Caco-2 (cell line): ENCODE measurements around the gene ALOX12. TPM values are rescaled to one million over a fixed set of nuclear protein-coding genes. Genes with fewer than 3 reads are reported as not detected.
"Not testable (repeated sequence)": the region's sequence is repeated elsewhere in the genome, so short reads cannot be mapped to it uniquely, and the experiment has no call there.

ENCODE experiments used
- BruUV-seq: library from RNA; stranded (reverse); fragments of 400-500 nt; replicated peaks from 2 replicates; lab custom pipeline; 2021; lab: Mats Ljungman, UMichigan
- CTCF ChIA-PET: fragments of 300-600 bp; sonication (Branson Sonifier 250); formaldehyde crosslinking; loops from one replicate; lab custom pipeline; 2022; ENCODE audit warnings: antibody characterized with exemption; lab: Charles Lee
- POLR2A ChIA-PET: fragments of 300-600 bp; sonication (Branson Sonifier 250); formaldehyde crosslinking; loops from one replicate; lab custom pipeline; 2022; ENCODE audit warnings: antibody characterized with exemption; lab: Charles Lee
- DNase-seq, 2 experiments: peaks; one replicate each; pipeline versions ENCODE4 v3.0.0 to v3.0.0-alpha.2; 2020 to 2022
- H3K27me3 ChIP-seq: replicated peaks from 2 replicates; pipeline ENCODE4 v1.6.0; 2011; ENCODE audit warnings: low read length; ENCODE audit not compliant: control insufficient read depth, insufficient read depth
- H3K36me3 ChIP-seq: 2 replicates; pipeline ENCODE4 v1.5.1; 2011; ENCODE audit warnings: low read length; ENCODE audit not compliant: control insufficient read depth, insufficient read depth
- H3K4me1 ChIP-seq: fragments of 250-450 bp; sonication (Bioruptor Pico); 2 replicates; pipeline ENCODE4 v1.5.1; 2020; ENCODE audit warnings: mild to moderate bottlenecking
- H3K4me3 ChIP-seq: 2 replicates; pipeline ENCODE4 v1.5.1; 2011; ENCODE audit warnings: low read depth, mild to moderate bottlenecking, control low read depth, low read length
- H3K9me3 ChIP-seq: fragments of 250-450 bp; sonication (Bioruptor Pico); 2 replicates; pipeline ENCODE4 v1.5.1; 2020; ENCODE audit warnings: mild to moderate bottlenecking, moderate library complexity
- H3K27ac Mint-ChIP-seq: one replicate; pipeline ENCODE4 v1.8.0; 2022; ENCODE audit warnings: mixed read lengths; ENCODE audit not compliant: unreplicated experiment
- H3K27me3 Mint-ChIP-seq: one replicate; pipeline ENCODE4 v1.8.0; 2022; ENCODE audit warnings: mixed read lengths; ENCODE audit not compliant: insufficient read depth, unreplicated experiment
- H3K36me3 Mint-ChIP-seq: one replicate; pipeline ENCODE4 v1.8.0; 2022; ENCODE audit warnings: mild to moderate bottlenecking, mixed read lengths; ENCODE audit not compliant: insufficient read depth, unreplicated experiment
- H3K4me1 Mint-ChIP-seq: one replicate; pipeline ENCODE4 v1.8.0; 2022; ENCODE audit warnings: low read depth, mixed read lengths; ENCODE audit not compliant: unreplicated experiment
- H3K4me3 Mint-ChIP-seq: one replicate; pipeline ENCODE4 v1.8.0; 2022; ENCODE audit warnings: mild to moderate bottlenecking, moderate library complexity, mixed read lengths; ENCODE audit not compliant: unreplicated experiment
- H3K9me3 Mint-ChIP-seq: one replicate; pipeline ENCODE4 v1.8.0; 2022; ENCODE audit warnings: mixed read lengths; ENCODE audit not compliant: unreplicated experiment
- CTCF ChIP-seq, 2 experiments: fragments of 200-600 bp in 1 of 2; IDR thresholded peaks; 1 replicate in 1 of 2; 2 replicates in 1 of 2; pipeline versions ENCODE4 v1.5.1 to v1.8.0; 2011 to 2022; ENCODE audit warnings: antibody characterized with exemption in 1 of 2, control low read depth in 1 of 2, inconsistent platforms in 1 of 2, low read depth in 1 of 2, low read length in 1 of 2, mild to moderate bottlenecking in 1 of 2, moderate library complexity in 1 of 2; ENCODE audit not compliant: insufficient read depth in 1 of 2, severe bottlenecking in 1 of 2, unreplicated experiment in 1 of 2
- intact Hi-C: fragments of 100-400 bp; cut with micrococcal nuclease; formaldehyde crosslinking; loops from one replicate; pipeline ENCODE4 v1.10.0; 2022; ENCODE audit not compliant: unreplicated experiment
- total RNA-seq: library from RNA; stranded (reverse); gene quantifications from 2 replicates; pipeline ENCODE4 v1.2.3, GENCODE V29; 2022

Gene ALOX12
- total RNA-seq, 1 experiment from 2014 or later: not detected

DNA sequence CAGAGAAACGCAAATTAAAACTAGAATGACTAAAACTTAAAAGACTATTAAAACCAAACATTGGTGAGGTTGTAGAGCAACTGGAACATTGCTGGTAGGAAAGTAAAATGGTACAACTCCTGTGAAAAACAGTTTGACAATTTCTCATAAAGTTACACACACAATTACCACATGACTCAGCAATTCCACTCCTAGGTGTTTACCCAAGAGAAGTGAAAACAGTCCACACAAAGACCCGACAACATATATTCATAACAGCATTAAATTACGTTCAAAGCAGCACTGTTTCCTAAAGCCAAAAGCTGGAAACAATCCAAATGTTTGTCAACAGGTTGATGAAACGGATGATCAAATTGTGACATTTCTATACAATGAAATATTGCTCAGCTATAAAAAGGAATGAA lies 26.5 kb upstream of the ALOX12 start:
- no TSS peak for BruUV-seq
- Histone ChIP-seq H3K27me3 (no peaks in the 10 kb centered on the region), H3K4me3 (no peak overlapping the region), H3K4me1 (no peaks in the 10 kb centered on the region), H3K9me3 (no peaks in the 10 kb centered on the region), H3K36me3 (no peaks in the 10 kb centered on the region)
- no peak overlapping the region for H3K27ac Mint-ChIP-seq
- no peak for TF ChIP-seq CTCF (IDR thresholded peaks at IDR 0.05; ENCODE audit: insufficient read depth in 1 of 2, low read depth in 1 of 2, low read length in 1 of 2, severe bottlenecking in 1 of 2, unreplicated experiment in 1 of 2)
- DNase-seq: no peak
- ChIA-PET POLR2A (no interaction called here), CTCF (no interaction called here)
- no peaks in the 10 kb centered on the region for H3K4me1 Mint-ChIP-seq
- H3K9me3 Mint-ChIP-seq: no peaks in the 10 kb centered on the region
- H3K27me3 Mint-ChIP-seq: peaks cover 5% of the 10 kb centered on the region
- intact Hi-C loops: no loop called here
- no peak overlapping the region for H3K4me3 Mint-ChIP-seq
- no peaks in the 10 kb centered on the region for H3K36me3 Mint-ChIP-seq

- H3K4me1 ChIP-seq: no peaks in the 10 kb centered on the region
- DNase-seq: no peak
- H3K36me3 Mint-ChIP-seq: no peaks in the 10 kb centered on the region
- intact Hi-C loops: no loop called here
- no peak overlapping the region for H3K27ac Mint-ChIP-seq
- no peaks in the 10 kb centered on the region for H3K9me3 ChIP-seq
- no peaks in the 10 kb centered on the region for H3K9me3 Mint-ChIP-seq
- H3K4me3 Mint-ChIP-seq: no peak overlapping the region
- H3K27me3 Mint-ChIP-seq: peaks cover 5% of the 10 kb centered on the region
- TF ChIP-seq CTCF (IDR thresholded peaks at IDR 0.05; ENCODE audit: insufficient read depth in 1 of 2, low read depth in 1 of 2, low read length in 1 of 2, severe bottlenecking in 1 of 2, unreplicated experiment in 1 of 2): no peak
- no peaks in the 10 kb centered on the region for H3K27me3 ChIP-seq
- H3K4me1 Mint-ChIP-seq: no peaks in the 10 kb centered on the region
- H3K36me3 ChIP-seq: no peaks in the 10 kb centered on the region
- POLR2A ChIA-PET: no interaction called here
- BruUV-seq: no TSS peak
- H3K4me3 ChIP-seq: no peak overlapping the region
- CTCF ChIA-PET: no interaction called here
These were observed 24.9 kb upstream of the ALOX12 start for GRCh38 chr17:6970992-6971391.

DNA sequence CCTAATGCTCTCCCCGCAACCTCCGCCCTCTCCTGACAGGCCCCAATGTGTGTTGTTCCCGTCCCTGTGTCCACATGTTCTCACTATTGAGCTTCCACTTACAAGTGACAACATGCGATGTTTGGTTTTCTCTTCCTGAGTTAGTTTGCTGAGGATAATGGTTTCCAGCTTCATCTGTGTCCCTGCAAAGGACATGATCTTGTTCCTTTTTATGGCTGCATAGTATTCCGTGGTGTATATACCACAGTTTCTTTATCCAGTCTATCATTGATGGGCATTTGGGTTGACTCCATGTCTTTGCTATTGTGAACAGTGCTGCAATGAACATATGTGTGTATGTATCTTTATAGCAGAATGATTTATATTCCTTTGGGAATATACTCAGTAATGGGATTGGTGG lies 16.4 kb upstream of the ALOX12 start:
- H3K27me3 Mint-ChIP-seq, H3K27ac Mint-ChIP-seq, H3K4me1 ChIP-seq, H3K9me3 ChIP-seq, BruUV-seq, DNase-seq, H3K27me3 ChIP-seq, CTCF ChIA-PET, H3K4me1 Mint-ChIP-seq, H3K36me3 Mint-ChIP-seq, H3K4me3 Mint-ChIP-seq, H3K9me3 Mint-ChIP-seq, H3K4me3 ChIP-seq, H3K36me3 ChIP-seq, POLR2A ChIA-PET, intact Hi-C loops: not testable (repeated sequence)

- no peaks in the 10 kb centered on the region for H3K4me1 ChIP-seq
- no peak for DNase-seq
- TF ChIP-seq CTCF (IDR thresholded peaks at IDR 0.05; ENCODE audit: insufficient read depth in 1 of 2, low read depth in 1 of 2, low read length in 1 of 2, severe bottlenecking in 1 of 2, unreplicated experiment in 1 of 2): no peak
- POLR2A ChIA-PET: no interaction called here
- no peaks in the 10 kb centered on the region for H3K36me3 ChIP-seq
- Mint-ChIP-seq H3K27me3 (peaks cover 5% of the 10 kb centered on the region), H3K27ac (no peak overlapping the region), H3K4me3 (no peak overlapping the region), H3K36me3 (no peaks in the 10 kb centered on the region), H3K4me1 (no peaks in the 10 kb centered on the region), H3K9me3 (no peaks in the 10 kb centered on the region)
- no TSS peak for BruUV-seq
- intact Hi-C loops: no loop called here
- CTCF ChIA-PET: no interaction called here
- H3K9me3 ChIP-seq: no peaks in the 10 kb centered on the region
- H3K4me3 ChIP-seq: no peak overlapping the region
- no peaks in the 10 kb centered on the region for H3K27me3 ChIP-seq
These were observed 14.4 kb upstream of the ALOX12 start for GRCh38 chr17:6981426-6981825.
